ENCODE data around the gene PTGDS. TPM values are rescaled to one million over a fixed set of nuclear protein-coding genes. Genes with fewer than 3 reads are reported as not detected.

The PTGDS gene
- total and polyA plus RNA-seq, 10 of the 15 experiments (the other 5 are each of a cell fraction or from before 2014, with no cell fraction given), result not detected

DNA sequence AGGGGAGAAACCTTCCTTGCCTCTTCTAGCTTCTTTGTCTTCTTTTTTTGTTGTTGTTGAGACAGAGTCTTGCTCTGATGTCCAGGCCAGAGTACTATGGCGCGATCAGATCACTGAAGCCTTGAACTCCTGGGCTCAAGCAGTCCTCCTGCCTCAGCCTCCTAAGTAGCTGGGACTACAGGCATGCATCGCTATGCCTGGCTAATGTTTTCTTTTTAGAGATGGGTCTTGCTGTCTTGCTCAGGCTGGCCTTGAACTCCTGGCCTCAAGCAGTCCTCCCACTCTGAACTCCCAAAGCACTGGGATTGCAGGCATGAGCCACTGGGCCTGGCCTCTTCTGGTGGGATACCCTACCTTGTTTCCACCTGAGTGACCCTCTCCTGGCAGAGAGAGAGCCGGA is 11.6 kb downstream of the PTGDS start (continued):
- TF ChIP-seq, protein P1, sequence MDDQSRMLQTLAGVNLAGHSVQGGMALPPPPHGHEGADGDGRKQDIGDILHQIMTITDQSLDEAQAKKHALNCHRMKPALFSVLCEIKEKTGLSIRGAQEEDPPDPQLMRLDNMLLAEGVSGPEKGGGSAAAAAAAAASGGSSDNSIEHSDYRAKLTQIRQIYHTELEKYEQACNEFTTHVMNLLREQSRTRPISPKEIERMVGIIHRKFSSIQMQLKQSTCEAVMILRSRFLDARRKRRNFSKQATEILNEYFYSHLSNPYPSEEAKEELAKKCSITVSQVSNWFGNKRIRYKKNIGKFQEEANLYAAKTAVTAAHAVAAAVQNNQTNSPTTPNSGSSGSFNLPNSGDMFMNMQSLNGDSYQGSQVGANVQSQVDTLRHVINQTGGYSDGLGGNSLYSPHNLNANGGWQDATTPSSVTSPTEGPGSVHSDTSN (IDR thresholded peaks at IDR 0.05; ENCODE audit: insufficient replicate concordance, low read depth, low read length), result no peak
- TF ChIP-seq, protein P2, sequence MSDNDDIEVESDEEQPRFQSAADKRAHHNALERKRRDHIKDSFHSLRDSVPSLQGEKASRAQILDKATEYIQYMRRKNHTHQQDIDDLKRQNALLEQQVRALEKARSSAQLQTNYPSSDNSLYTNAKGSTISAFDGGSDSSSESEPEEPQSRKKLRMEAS (IDR thresholded peaks at IDR 0.05; ENCODE audit: low read depth, low read length), result no peak
- TF ChIP-seq YBX1 (IDR thresholded peaks at IDR 0.05), result no peak
- TF ChIP-seq STAT3 (IDR thresholded peaks at IDR 0.05; ENCODE audit: low read depth, low read length), result no peak

DNA sequence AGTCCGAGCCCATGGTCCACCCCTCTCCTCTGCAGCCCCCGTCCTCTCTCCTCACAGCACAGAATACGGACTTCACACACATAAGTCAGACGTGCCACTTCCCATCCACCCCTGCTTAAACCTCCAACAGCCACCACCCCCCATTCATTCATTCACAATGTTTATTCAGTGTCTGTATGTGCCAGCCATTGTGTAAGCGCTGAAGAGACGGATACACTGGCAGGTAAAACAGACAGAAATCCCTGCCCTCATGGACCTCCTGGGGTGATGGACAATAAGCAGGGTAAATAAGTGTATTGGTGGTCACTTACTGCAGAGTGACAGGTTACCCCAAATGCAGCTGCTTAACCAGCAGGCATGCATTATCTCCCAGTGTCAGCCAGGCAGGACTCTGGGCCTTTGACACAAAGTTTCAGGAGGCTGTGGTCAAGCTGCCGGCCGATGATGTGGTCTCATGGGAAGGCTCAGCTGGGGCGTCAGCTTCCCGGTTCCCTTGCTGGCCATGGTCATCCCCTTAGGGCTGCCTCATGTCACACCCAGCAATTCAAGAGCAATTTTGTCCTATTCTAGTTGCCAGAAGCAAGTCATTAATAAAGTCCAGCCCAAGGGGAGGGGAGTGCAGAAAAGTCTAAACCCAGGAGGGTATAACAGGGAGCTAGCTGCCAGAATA is 13.1 kb downstream of the PTGDS start:
- Histone ChIP-seq H3K27me3 (replicated peaks in 1 of 2; ENCODE audit: control insufficient read depth in 2 of 2, insufficient read depth in 2 of 2, low read length in 1 of 2) (peaks cover 0 to 5% of the 10 kb centered on the region in 2 experiments), H3K4me3 (no peak overlapping the region), H3K27ac (ENCODE audit: control insufficient read depth, insufficient read depth) (no peak overlapping the region), H3K9me3 (replicated peaks; ENCODE audit: control insufficient read depth, insufficient read depth, low read length) (no peaks in the 10 kb centered on the region; the same call in 2 of the 3 replicates), H3K4me1 (ENCODE audit: control insufficient read depth, insufficient read depth, low read length) (peaks cover 8% of the 10 kb centered on the region), H4K20me1 (ENCODE audit: control insufficient read depth, insufficient read depth) (no peaks in the 10 kb centered on the region), H2AFZ (ENCODE audit: control insufficient read depth, low read depth, low read length) (no peak overlapping the region), H3K36me3 (ENCODE audit: control insufficient read depth in 2 of 2, insufficient read depth in 2 of 2, low read length in 1 of 2) (no peaks in the 10 kb centered on the region), H3K9ac (ENCODE audit: control insufficient read depth, insufficient read depth, low read length) (no peak overlapping the region), H3K79me2 (ENCODE audit: control insufficient read depth, insufficient read depth, low read length) (no peaks in the 10 kb centered on the region; the same call in 1 of the 2 replicates), H3K4me2 (ENCODE audit: control insufficient read depth, insufficient read depth) (no peak overlapping the region)
- WGBS (ENCODE audit: insufficient coverage, insufficient replicate concordance, low lambda C conversion rate, missing lambda C conversion rate), result 43% methylated on average over 10 of the region's 10 CpGs
- DNase-seq (ENCODE audit: low read depth, low spot score) (no peak), ATAC-seq (no peak), FAIRE-seq (no peak)
- intact Hi-C loops (cut with micrococcal nuclease; ENCODE audit: unreplicated experiment), result no loop called here
- SMC1A ChIA-PET (ENCODE audit: uncharacterized antibody, unreplicated experiment), result no interaction called here
- CTCF ChIA-PET, result interaction anchor here (3.3 kb wide), 1 partner anchor 39 kb away, joined by 17 read pairs; no protein-coding TSS in a partner anchor
- in situ Hi-C loops (cut with MboI), result no loop called here
- POLR2A ChIA-PET, result no interaction called here
- BruUV-seq (replicated peaks), result no TSS peak
- RAD21 ChIA-PET (ENCODE audit: unreplicated experiment), result no interaction called here
- no peak for TF ChIP-seq TCF12 (IDR thresholded peaks at IDR 0.05; ENCODE audit: low read depth, low read length)
- no peak for TF ChIP-seq GABPA (IDR thresholded peaks at IDR 0.05; ENCODE audit: low read depth)
- TF ChIP-seq, protein P3, sequence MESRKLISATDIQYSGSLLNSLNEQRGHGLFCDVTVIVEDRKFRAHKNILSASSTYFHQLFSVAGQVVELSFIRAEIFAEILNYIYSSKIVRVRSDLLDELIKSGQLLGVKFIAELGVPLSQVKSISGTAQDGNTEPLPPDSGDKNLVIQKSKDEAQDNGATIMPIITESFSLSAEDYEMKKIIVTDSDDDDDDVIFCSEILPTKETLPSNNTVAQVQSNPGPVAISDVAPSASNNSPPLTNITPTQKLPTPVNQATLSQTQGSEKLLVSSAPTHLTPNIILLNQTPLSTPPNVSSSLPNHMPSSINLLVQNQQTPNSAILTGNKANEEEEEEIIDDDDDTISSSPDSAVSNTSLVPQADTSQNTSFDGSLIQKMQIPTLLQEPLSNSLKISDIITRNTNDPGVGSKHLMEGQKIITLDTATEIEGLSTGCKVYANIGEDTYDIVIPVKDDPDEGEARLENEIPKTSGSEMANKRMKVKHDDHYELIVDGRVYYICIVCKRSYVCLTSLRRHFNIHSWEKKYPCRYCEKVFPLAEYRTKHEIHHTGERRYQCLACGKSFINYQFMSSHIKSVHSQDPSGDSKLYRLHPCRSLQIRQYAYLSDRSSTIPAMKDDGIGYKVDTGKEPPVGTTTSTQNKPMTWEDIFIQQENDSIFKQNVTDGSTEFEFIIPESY (IDR thresholded peaks at IDR 0.05), result no peak
- no peak for TF ChIP-seq ZNF622 (IDR thresholded peaks at IDR 0.05)
- no peak for TF ChIP-seq NFXL1 (IDR thresholded peaks at IDR 0.05; ENCODE audit: borderline replicate concordance)
- TF ChIP-seq SRF (IDR thresholded peaks at IDR 0.05; ENCODE audit: low read depth in 2 of 2, low read length in 2 of 2), result no peak
- no peak for TF ChIP-seq SIX5 (IDR thresholded peaks at IDR 0.05; ENCODE audit: low read depth, low read length, severe bottlenecking)
- no peak for TF ChIP-seq MTA2 (IDR thresholded peaks at IDR 0.05; ENCODE audit: low read depth)
- no peak for TF ChIP-seq SREBF1 (IDR thresholded peaks at IDR 0.05; ENCODE audit: low read length)
- no peak for TF ChIP-seq CHD4 (IDR thresholded peaks at IDR 0.05)
- TF ChIP-seq, protein P4, sequence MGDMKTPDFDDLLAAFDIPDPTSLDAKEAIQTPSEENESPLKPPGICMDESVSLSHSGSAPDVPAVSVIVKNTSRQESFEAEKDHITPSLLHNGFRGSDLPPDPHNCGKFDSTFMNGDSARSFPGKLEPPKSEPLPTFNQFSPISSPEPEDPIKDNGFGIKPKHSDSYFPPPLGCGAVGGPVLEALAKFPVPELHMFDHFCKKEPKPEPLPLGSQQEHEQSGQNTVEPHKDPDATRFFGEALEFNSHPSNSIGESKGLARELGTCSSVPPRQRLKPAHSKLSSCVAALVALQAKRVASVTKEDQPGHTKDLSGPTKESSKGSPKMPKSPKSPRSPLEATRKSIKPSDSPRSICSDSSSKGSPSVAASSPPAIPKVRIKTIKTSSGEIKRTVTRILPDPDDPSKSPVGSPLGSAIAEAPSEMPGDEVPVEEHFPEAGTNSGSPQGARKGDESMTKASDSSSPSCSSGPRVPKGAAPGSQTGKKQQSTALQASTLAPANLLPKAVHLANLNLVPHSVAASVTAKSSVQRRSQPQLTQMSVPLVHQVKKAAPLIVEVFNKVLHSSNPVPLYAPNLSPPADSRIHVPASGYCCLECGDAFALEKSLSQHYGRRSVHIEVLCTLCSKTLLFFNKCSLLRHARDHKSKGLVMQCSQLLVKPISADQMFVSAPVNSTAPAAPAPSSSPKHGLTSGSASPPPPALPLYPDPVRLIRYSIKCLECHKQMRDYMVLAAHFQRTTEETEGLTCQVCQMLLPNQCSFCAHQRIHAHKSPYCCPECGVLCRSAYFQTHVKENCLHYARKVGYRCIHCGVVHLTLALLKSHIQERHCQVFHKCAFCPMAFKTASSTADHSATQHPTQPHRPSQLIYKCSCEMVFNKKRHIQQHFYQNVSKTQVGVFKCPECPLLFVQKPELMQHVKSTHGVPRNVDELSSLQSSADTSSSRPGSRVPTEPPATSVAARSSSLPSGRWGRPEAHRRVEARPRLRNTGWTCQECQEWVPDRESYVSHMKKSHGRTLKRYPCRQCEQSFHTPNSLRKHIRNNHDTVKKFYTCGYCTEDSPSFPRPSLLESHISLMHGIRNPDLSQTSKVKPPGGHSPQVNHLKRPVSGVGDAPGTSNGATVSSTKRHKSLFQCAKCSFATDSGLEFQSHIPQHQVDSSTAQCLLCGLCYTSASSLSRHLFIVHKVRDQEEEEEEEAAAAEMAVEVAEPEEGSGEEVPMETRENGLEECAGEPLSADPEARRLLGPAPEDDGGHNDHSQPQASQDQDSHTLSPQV (IDR thresholded peaks at IDR 0.05), result no peak
